ENCODE measurements around the gene PLEKHA6. TPM values are rescaled to one million over a fixed set of nuclear protein-coding genes. Genes with fewer than 3 reads are reported as not detected.

Gene PLEKHA6
- total and polyA plus RNA-seq, 2 of the 8 experiments (the other 6 are each of a cell fraction or from before 2014, with no cell fraction given), result 4.8 to 20.2 TPM

DNA sequence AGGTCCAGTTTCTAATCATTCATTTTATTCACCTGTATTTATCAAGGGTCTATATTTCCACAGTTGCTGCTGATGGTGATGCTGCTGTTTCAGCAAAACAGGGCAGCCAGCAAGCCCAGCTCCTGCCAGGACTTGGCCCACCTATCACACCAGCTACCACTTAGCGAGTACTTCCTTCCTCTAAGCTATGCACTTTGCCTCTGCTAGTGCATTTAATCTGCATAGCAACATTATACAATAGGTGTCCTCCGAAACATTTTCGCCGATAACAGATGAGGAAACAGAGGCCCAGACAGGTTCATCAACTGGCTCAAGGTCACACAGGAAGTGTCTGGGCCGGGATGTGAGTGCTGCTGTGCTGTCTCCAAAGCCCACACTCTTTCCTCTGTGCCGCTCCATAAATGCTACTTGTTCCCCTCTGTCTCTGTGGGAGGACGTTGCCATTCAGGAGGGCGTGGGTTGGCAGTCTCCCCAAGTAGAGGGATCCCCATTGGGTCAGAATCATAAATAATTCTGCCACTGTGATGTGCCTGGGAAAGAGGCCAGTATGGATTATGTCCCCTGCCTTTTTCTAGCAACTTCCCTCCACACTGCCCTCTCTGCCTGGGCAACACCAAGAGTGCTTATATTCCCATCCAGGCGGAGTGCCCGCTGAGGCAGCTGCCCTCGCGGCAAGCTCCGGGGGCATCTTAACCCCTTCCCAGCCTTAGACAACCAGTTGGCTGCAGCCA is 9.4 kb upstream of the PLEKHA6 start:
- H3K79me2 ChIP-seq (ENCODE audit: control insufficient read depth in 1 of 2, insufficient read depth in 2 of 2, low read length in 2 of 2), result no peaks in the 10 kb centered on the region
- DNase-seq (ENCODE audit: low read depth in 1 of 2, low spot score in 2 of 2) (no peak), FAIRE-seq (no peak)
- no peak overlapping the region for H3K14ac ChIP-seq (ENCODE audit: insufficient read length)
- no peaks in the 10 kb centered on the region for H3K79me1 ChIP-seq (ENCODE audit: low read depth, low read length)
- no peak overlapping the region for H2BK120ac ChIP-seq (replicated peaks; ENCODE audit: low read depth, low read length)
- H3K27ac ChIP-seq (ENCODE audit: low read depth, low read length), result no peak overlapping the region
- H2AK5ac ChIP-seq (ENCODE audit: low read depth, low read length), result no peak overlapping the region
- H3K18ac ChIP-seq (ENCODE audit: extremely low read depth, low read length), result no peak overlapping the region
- H3K4ac ChIP-seq (replicated peaks; ENCODE audit: insufficient read length, low read depth, low read length), result no peak overlapping the region
- H2BK15ac ChIP-seq (ENCODE audit: low read length), result no peak overlapping the region
- H3K56ac ChIP-seq (replicated peaks; ENCODE audit: insufficient read length, low read depth, low read length), result no peak overlapping the region
- H3K9me3 ChIP-seq (ENCODE audit: insufficient read depth in 2 of 2, low read depth in 1 of 2, low read length in 1 of 2), result no peaks in the 10 kb centered on the region
- no peak overlapping the region for H3K4me3 ChIP-seq (ENCODE audit: extremely low read depth in 1 of 4, insufficient read depth in 2 of 4, low read depth in 3 of 4, low read length in 4 of 4)
- no peak overlapping the region for H3K23ac ChIP-seq (ENCODE audit: insufficient read length)
- H4K20me1 ChIP-seq (replicated peaks in 1 of 2; ENCODE audit: control insufficient read depth in 1 of 2, insufficient read depth in 2 of 2, low read length in 2 of 2), result no peaks in the 10 kb centered on the region
- CTCF ChIA-PET (ENCODE audit: partially characterized antibody), result interaction anchor here (0.7 to 11.3 kb wide), 15 partner anchors 8 to 207 kb away, joined by 3 to 107 read pairs (median 6); partner anchors contain the start of genes GOLT1A and PLEKHA6
- no peak overlapping the region for H4K8ac ChIP-seq (ENCODE audit: extremely low read depth, insufficient read depth, low read length)
- no peak overlapping the region for H2AFZ ChIP-seq (ENCODE audit: low read length)
- H2BK5ac ChIP-seq (ENCODE audit: low read depth, low read length), result no peak overlapping the region
- H3K27me3 ChIP-seq (replicated peaks in 1 of 4; ENCODE audit: control insufficient read depth in 3 of 4, extremely low read depth in 1 of 4, insufficient read depth in 3 of 4, low read length in 3 of 4), result peaks cover 0 to 4% (median 0%) of the 10 kb centered on the region in 4 experiments; a peak in 1 of 7 replicates
- H4K5ac ChIP-seq (ENCODE audit: insufficient read length, low read depth, low read length), result no peak overlapping the region
- no peaks in the 10 kb centered on the region for H3K36me3 ChIP-seq (ENCODE audit: control insufficient read depth in 2 of 4, insufficient read depth in 4 of 4, low read length in 3 of 4)
- H3K23me2 ChIP-seq (ENCODE audit: low read depth, low read length), result no peaks in the 10 kb centered on the region
- no peaks in the 10 kb centered on the region for H3K4me1 ChIP-seq (replicated peaks in 1 of 4; ENCODE audit: control insufficient read depth in 3 of 4, insufficient read depth in 4 of 4, low read length in 3 of 4)
- no peak overlapping the region for H2BK20ac ChIP-seq (ENCODE audit: low read length)
- no peak overlapping the region for H2BK12ac ChIP-seq (ENCODE audit: low read depth, low read length)
- no peak overlapping the region for H4K91ac ChIP-seq (replicated peaks; ENCODE audit: insufficient read length, low read length)
- H3K4me2 ChIP-seq (ENCODE audit: insufficient read depth in 1 of 2, low read depth in 2 of 2, low read length in 2 of 2), result no peak overlapping the region
- WGBS, 2 experiments (ENCODE audit: extremely low coverage in 1 of 2, insufficient coverage in 1 of 2, insufficient read length in 1 of 2, insufficient replicate concordance in 2 of 2, low coverage in 1 of 2, low lambda C conversion rate in 2 of 2, missing lambda C conversion rate in 1 of 2), result 93% methylated on average over 13 of the region's 13 CpGs; no CpG with 5 or more reads in 1 of the 2 experiments
- POLR2A ChIA-PET (ENCODE audit: partially characterized antibody), result interaction anchor here (0.9 to 1.5 kb wide), 3 partner anchors 9 to 26 kb away, joined by 3 to 5 read pairs (median 3); no protein-coding TSS in a partner anchor
- H3K9ac ChIP-seq (replicated peaks in 1 of 4; ENCODE audit: extremely low read depth in 1 of 4, low read depth in 3 of 4, low read length in 3 of 4), result no peak overlapping the region
- TF ChIP-seq SP2 (IDR thresholded peaks at IDR 0.05; ENCODE audit: low read length) (no peak), BACH1 (IDR thresholded peaks at IDR 0.05; ENCODE audit: low read length) (no peak), CBX5 (IDR thresholded peaks at IDR 0.05; ENCODE audit: low read depth, low read length) (no peak), TAF7 (optimal IDR thresholded peaks at IDR 0.05; ENCODE audit: borderline replicate concordance, low read depth, low read length) (no peak), CEBPB (IDR thresholded peaks at IDR 0.05; ENCODE audit: low read depth, low read length) (no peak), CHD2 (IDR thresholded peaks at IDR 0.05; ENCODE audit: low read length) (no peak), SIX5 (IDR thresholded peaks at IDR 0.05; ENCODE audit: low read depth, low read length) (no peak), HDAC2 (IDR thresholded peaks at IDR 0.05; ENCODE audit: borderline replicate concordance in 1 of 2, low read depth in 2 of 2, low read length in 2 of 2) (no peak), RXRA (IDR thresholded peaks at IDR 0.05; ENCODE audit: insufficient read depth, low read depth, low read length) (no peak), MAFK (IDR thresholded peaks at IDR 0.05; ENCODE audit: low read depth, low read length) (no peak), RBBP5 (IDR thresholded peaks at IDR 0.05; ENCODE audit: borderline replicate concordance, low read depth, low read length) (no peak), SP4 (IDR thresholded peaks at IDR 0.05; ENCODE audit: low read length) (no peak), SIN3A (conservative IDR thresholded peaks at IDR 0.05 in 1 of 2, IDR thresholded peaks at IDR 0.05 in 1 of 2; ENCODE audit: low read depth in 1 of 2, low read length in 2 of 2) (no peak)
